Measurements from ENCODE around the gene PLEK2.
"Not testable (repeated sequence)": the region's sequence is repeated elsewhere in the genome, so short reads cannot be mapped to it uniquely, and the experiment has no call there.

The PLEK2 gene

DNA sequence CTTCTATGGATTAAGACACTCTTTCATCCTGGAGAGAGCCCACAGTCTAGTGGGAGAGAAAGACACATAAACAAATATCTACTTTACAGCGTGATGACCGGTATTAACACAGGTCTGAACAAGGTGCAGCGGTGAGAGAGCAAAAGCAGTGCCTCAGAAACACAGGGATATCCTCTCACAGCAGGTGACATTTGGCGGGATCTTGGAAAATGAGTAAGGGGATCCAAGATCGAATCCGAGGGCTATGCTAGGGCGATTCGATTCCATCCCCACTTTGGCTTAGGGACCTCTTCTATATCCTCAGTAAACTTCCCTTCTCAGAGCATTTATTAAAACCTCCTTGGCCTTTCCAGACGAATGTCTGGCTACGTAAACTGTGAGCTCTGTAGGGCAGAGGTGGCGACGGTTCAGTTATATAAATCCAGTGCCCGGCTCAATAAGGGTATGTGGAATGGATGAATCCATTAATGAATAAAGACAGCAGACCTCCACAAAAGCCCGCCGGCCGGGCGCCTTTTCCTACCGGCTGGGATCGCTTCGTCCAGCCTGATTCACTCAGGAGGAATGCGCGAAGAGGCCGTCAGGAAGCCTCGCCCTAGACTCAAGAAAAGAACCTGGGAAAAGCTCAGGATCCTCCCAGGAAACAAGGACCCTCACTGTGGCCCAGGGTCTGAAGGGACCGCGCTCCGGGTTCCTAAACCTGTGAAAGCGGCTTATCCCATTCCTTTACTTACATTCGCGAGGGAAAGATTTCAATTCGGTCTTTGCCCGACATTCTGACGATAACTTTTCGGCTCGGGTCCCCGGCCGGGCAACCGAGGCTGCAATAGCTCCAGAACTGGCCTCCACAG is 52.8 kb downstream of the PLEK2 start:
- Histone ChIP-seq H3K4me3 (ENCODE audit: low read length in 2 of 2) (peak overlapping the region; percentile 89 to 96), H3K9me3 (ENCODE audit: control insufficient read depth in 2 of 2, low read length in 2 of 2) (no peaks in the 10 kb centered on the region), H3K27ac (ENCODE audit: low read length) (peak overlapping the region; percentile 94), H3K9ac (ENCODE audit: low read length in 2 of 2) (peak overlapping the region; percentile 81 to 94), H3K27me3 (ENCODE audit: control insufficient read depth in 1 of 2, insufficient read depth in 2 of 2, low read length in 2 of 2) (no peaks in the 10 kb centered on the region), H3K36me3 (ENCODE audit: control insufficient read depth in 2 of 2, insufficient read depth in 2 of 2, low read length in 2 of 2) (peaks cover 2% of the 10 kb centered on the region in 2 donors), H3K4me1 (ENCODE audit: control insufficient read depth, insufficient read depth, low read length) (peaks cover 5% of the 10 kb centered on the region)

GRCh38 chr14:67357969-67358354 is 54.0 kb downstream of the PLEK2 start:
- Histone ChIP-seq H3K9me3 (ENCODE audit: control insufficient read depth in 2 of 2, low read length in 2 of 2) (no peaks in the 10 kb centered on the region), H3K9ac (ENCODE audit: low read length in 2 of 2) (no peak overlapping the region), H3K36me3 (ENCODE audit: control insufficient read depth in 2 of 2, insufficient read depth in 2 of 2, low read length in 2 of 2) (peaks cover under 1 to 2% of the 10 kb centered on the region in 2 donors), H3K4me3 (ENCODE audit: low read length in 2 of 2) (peak overlapping the region in 1 of 2 donors; percentile 0), H3K4me1 (ENCODE audit: control insufficient read depth, insufficient read depth, low read length) (peaks cover 5% of the 10 kb centered on the region), H3K27me3 (ENCODE audit: control insufficient read depth in 1 of 2, insufficient read depth in 2 of 2, low read length in 2 of 2) (no peaks in the 10 kb centered on the region), H3K27ac (ENCODE audit: low read length) (no peak overlapping the region)

DNA sequence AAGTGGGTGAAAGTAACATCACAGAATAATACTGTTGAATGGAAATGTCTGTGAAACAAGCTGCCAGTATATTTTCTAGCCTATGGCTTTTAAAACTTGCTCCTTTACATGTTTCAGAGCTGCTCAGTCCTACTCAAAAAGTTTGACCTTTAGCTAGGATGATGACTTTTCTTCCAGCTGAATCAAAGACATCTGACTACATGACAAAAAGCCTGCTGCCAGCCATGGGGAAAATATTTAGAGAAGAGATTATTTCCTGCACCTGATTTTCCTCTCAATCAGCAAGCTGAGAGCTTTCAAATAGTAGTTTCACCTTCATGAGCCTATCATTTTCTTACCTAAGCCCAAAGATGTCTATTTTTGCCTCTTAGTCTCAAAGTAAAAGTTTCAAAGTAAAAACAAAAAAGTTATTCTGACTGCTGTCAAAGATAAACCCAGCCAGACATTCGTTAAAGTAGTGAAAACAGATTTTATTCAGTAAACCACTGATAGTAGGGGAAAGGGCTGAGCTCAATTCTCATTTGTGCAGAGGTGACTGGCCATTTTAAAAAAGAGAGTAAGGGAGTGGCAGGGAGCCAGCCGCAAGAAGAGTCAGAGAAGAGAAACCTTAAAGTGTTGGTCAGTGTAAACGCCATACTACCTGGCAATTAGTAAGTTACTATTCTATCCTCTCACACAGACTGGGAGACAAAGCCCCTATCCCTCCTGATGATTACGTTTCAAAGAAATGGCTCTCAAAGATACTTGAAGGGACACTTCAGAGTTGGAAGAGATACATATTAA is 54.6 kb downstream of the PLEK2 start:
- H3K4me1 ChIP-seq (ENCODE audit: control insufficient read depth, insufficient read depth, low read length), result peaks cover 5% of the 10 kb centered on the region
- H3K9me3 ChIP-seq (ENCODE audit: control insufficient read depth in 2 of 2, low read length in 2 of 2), result no peaks in the 10 kb centered on the region
- no peak overlapping the region for H3K9ac ChIP-seq (ENCODE audit: low read length in 2 of 2)
- peaks cover 0 to 2% of the 10 kb centered on the region in 2 donors for H3K36me3 ChIP-seq (ENCODE audit: control insufficient read depth in 2 of 2, insufficient read depth in 2 of 2, low read length in 2 of 2)
- no peaks in the 10 kb centered on the region for H3K27me3 ChIP-seq (ENCODE audit: control insufficient read depth in 1 of 2, insufficient read depth in 2 of 2, low read length in 2 of 2)
- H3K4me3 ChIP-seq (ENCODE audit: low read length in 2 of 2), result peak overlapping the region in 1 of 2 donors; percentile 0
- no peak overlapping the region for H3K27ac ChIP-seq (ENCODE audit: low read length)

DNA sequence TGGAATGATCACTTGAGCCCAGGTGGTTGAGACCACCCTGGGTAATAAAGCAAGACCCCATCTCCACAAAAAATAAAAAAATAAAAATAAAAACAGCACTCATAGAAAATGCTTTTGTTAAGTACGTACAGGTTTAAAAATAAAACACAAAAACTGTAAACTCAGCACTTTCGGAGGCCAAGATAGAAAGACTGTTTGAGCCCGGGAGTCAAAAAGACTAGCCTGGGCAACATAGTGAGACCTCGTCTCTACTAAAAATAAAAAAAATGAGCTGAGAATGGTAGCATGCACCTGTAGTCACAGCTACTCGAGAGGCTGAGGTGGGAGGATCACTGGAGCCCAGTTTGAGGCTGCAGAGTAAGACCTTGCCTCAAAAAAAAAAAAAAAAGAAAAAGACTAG is 59.9 kb downstream of the PLEK2 start:
- Histone ChIP-seq H3K4me3 (ENCODE audit: low read length in 2 of 2) (no peak overlapping the region), H3K9ac (ENCODE audit: low read length in 2 of 2) (no peak overlapping the region), H3K4me1 (ENCODE audit: control insufficient read depth, insufficient read depth, low read length) (no peaks in the 10 kb centered on the region), H3K27ac (ENCODE audit: low read length) (no peak overlapping the region), H3K9me3 (ENCODE audit: control insufficient read depth in 2 of 2, low read length in 2 of 2) (no peaks in the 10 kb centered on the region), H3K27me3 (ENCODE audit: control insufficient read depth in 1 of 2, insufficient read depth in 2 of 2, low read length in 2 of 2) (no peaks in the 10 kb centered on the region), H3K36me3 (ENCODE audit: control insufficient read depth in 2 of 2, insufficient read depth in 2 of 2, low read length in 2 of 2) (peaks cover 12 to 15% of the 10 kb centered on the region in 2 donors)

GRCh38 chr14:67345583-67345982 is 66.4 kb downstream of the PLEK2 start:
- Histone ChIP-seq H3K4me3 (ENCODE audit: low read length in 2 of 2) (no peak overlapping the region), H3K9ac (ENCODE audit: low read length in 2 of 2) (no peak overlapping the region), H3K9me3 (ENCODE audit: control insufficient read depth in 2 of 2, low read length in 2 of 2) (no peaks in the 10 kb centered on the region), H3K36me3 (ENCODE audit: control insufficient read depth in 2 of 2, insufficient read depth in 2 of 2, low read length in 2 of 2) (peaks cover 26 to 33% of the 10 kb centered on the region in 2 donors), H3K27me3 (ENCODE audit: control insufficient read depth in 1 of 2, insufficient read depth in 2 of 2, low read length in 2 of 2) (no peaks in the 10 kb centered on the region), H3K4me1 (ENCODE audit: control insufficient read depth, insufficient read depth, low read length) (no peaks in the 10 kb centered on the region), H3K27ac (ENCODE audit: low read length) (no peak overlapping the region)

DNA sequence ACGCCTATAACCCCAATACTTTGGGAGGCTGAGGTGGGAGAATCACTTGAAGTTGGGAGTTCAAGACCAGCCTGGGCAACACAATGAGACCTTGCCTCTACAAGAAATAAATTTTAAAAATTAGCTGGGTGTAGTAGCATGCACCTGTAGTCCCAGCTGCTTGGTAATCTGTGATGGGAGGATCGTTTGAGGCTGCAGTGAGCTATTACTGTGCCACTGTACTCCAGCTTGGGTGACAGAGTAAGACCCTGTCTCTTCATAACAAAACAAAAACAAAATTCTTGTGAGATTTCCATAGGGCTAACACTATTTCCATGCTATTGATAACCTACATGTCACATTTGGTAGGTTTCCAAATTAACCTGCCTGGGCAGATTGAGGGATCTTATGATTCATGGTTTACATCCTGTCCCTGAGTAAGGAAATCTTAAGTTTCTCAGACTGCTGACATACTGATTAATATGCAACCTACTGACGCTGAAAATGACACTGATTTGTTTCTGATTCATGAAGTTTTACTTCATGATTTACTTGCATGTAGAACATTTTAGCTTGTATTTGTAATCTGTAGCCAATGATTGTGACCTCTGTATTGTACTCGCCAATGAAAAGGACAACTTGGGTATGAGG is 68.2 kb downstream of the PLEK2 start:
- Histone ChIP-seq H3K4me3 (ENCODE audit: low read length in 2 of 2) (no peak overlapping the region), H3K27ac (ENCODE audit: low read length) (no peak overlapping the region), H3K4me1 (ENCODE audit: control insufficient read depth, insufficient read depth, low read length) (no peaks in the 10 kb centered on the region), H3K9ac (ENCODE audit: low read length in 2 of 2) (no peak overlapping the region), H3K9me3 (ENCODE audit: control insufficient read depth in 2 of 2, low read length in 2 of 2) (no peaks in the 10 kb centered on the region), H3K27me3 (ENCODE audit: control insufficient read depth in 1 of 2, insufficient read depth in 2 of 2, low read length in 2 of 2) (no peaks in the 10 kb centered on the region), H3K36me3 (ENCODE audit: control insufficient read depth in 2 of 2, insufficient read depth in 2 of 2, low read length in 2 of 2) (peaks cover 25 to 32% of the 10 kb centered on the region in 2 donors)

DNA sequence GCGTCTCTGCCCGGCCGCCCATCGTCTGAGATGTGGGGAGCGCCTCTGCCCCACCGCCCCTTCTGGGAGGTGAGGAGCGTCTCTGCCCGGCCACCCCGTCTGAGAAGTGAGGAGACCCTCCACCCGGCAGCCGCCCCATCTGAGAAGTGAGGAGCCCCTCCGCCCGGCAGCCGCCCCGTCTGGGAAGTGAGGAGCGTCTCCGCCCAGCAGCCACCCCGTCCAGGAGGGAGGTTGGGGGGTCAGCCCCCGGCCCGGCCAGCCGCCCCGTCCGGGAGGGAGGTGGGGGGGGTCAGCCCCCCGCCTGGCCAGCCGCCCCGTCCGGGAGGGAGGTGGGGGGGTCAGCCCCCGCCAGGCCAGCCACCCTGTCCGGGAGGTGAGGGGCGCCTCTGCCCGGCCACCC is 70.7 kb downstream of the PLEK2 start:
- peaks cover 39 to 43% of the 10 kb centered on the region in 2 donors for H3K36me3 ChIP-seq (ENCODE audit: control insufficient read depth in 2 of 2, insufficient read depth in 2 of 2, low read length in 2 of 2)
- H3K9ac ChIP-seq (ENCODE audit: low read length in 2 of 2); H3K27ac ChIP-seq (ENCODE audit: low read length); H3K4me1 ChIP-seq (ENCODE audit: control insufficient read depth, insufficient read depth, low read length); H3K27me3 ChIP-seq (ENCODE audit: control insufficient read depth in 1 of 2, insufficient read depth in 2 of 2, low read length in 2 of 2); H3K9me3 ChIP-seq (ENCODE audit: control insufficient read depth in 2 of 2, low read length in 2 of 2); H3K4me3 ChIP-seq (ENCODE audit: low read length in 2 of 2): not testable (repeated sequence)

Measured in stomach smooth muscle (tissue), 2 donors.